Activated T-helper 17 cell treated with anti-CD3 and anti-CD28 coated beads, Interleukin-2, amount 50 U/mL, for 72 hours (primary cell): Measurements from ENCODE around the gene CR1L. TPM values are rescaled to one million over a fixed set of nuclear protein-coding genes. Genes with fewer than 3 reads are reported as not detected.
A peak's percentile ranks its signal among the peaks of the same experiment; 100 is the strongest.
"Not testable (repeated sequence)": the region's sequence is repeated elsewhere in the genome, so short reads cannot be mapped to it uniquely, and the experiment has no call there.

Experiments used
- ATAC-seq: fragments of 150-1000 bp; cut with Tn5 transposase; replicated peaks from 2 replicates; pipeline ENCODE4 v1.10.0; 2021; ENCODE audit warnings: mild to moderate bottlenecking, moderate library complexity
- H3K27ac Mint-ChIP-seq: one replicate; pipeline ENCODE4 v1.8.0; 2022; ENCODE audit warnings: mixed read lengths
- H3K27me3 Mint-ChIP-seq: one replicate; pipeline ENCODE4 v1.8.0; 2022; ENCODE audit warnings: mixed read lengths
- H3K36me3 Mint-ChIP-seq: one replicate; pipeline ENCODE4 v1.8.0; 2022; ENCODE audit warnings: low read depth, mild to moderate bottlenecking, mixed read lengths
- H3K4me1 Mint-ChIP-seq: one replicate; pipeline ENCODE4 v1.8.0; 2022; ENCODE audit warnings: mixed read lengths
- H3K4me3 Mint-ChIP-seq: one replicate; pipeline ENCODE4 v1.8.0; 2022; ENCODE audit warnings: mild to moderate bottlenecking, mixed read lengths
- H3K9me3 Mint-ChIP-seq: one replicate; pipeline ENCODE4 v1.8.0; 2022; ENCODE audit warnings: mixed read lengths
- total RNA-seq, 2 donors: library from RNA; stranded (reverse); gene quantifications; one replicate each; pipeline ENCODE4 v1.2.3, GENCODE V29; 2022

The CR1L gene
- under 1 TPM in 1 of 2 donors, not detected in 1; 0.32 TPM for total RNA-seq

DNA sequence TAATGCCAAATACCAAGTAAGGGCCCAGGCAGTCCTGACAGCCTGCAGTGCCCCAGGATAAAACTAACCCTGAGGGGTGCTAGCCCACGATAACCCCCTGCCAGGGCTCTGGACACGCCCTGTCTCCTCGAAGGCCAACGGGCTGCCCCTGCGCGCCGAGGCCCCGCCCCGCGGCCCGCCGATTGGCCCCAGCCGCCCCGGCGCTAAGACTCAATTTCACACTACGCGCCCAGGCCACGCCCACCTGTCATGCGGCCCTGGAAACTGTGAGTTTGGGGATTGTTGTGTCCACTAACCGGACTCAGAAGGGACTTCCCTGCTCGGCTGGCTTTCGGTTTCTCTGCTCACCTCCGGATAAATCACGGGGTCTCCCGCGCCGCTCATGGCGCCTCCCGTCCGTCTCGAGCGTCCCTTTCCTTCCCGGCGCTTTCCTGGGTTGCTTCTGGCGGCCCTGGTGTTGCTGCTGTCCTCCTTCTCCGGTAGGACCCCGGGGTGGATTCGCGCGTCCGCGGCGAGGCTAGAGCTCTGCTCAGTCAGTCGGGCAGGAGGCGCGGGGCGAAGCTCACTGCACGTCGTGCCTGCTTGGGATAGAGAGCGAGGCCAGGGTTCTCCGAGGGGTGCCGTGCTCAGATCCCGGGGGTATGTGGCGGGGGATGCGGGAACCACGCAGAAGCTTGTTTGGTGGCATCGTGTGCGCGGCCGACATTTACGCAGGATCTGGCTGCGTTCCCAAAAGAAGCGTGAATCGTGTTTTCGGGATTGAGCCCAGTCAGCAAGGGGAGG, at the start of gene CR1L:
CR1L (plus strand) TSS at position 282 of the 783 bp plus-strand sequence; CDS start at position 383, 101 bp downstream.
- peaks cover 5% of the 10 kb centered on the region for H3K4me1 Mint-ChIP-seq
- H3K27me3 Mint-ChIP-seq, result peaks cover 9% of the 10 kb centered on the region
- H3K27ac Mint-ChIP-seq, result no peak within 1 kb of the TSS
- H3K9me3 Mint-ChIP-seq, result no peaks in the 10 kb centered on the region
- H3K36me3 Mint-ChIP-seq, result no peaks in the 10 kb centered on the region
- peak; percentile 99 for ATAC-seq
- peak within 1 kb of the TSS; percentile 79 for H3K4me3 Mint-ChIP-seq

GRCh38 chr1:207603777-207604176, 41.2 kb upstream of the CR1L start:
- Mint-ChIP-seq H3K36me3 (no peaks in the 10 kb centered on the region), H3K27me3 (no peaks in the 10 kb centered on the region), H3K27ac (no peak overlapping the region), H3K9me3 (no peaks in the 10 kb centered on the region), H3K4me1 (no peaks in the 10 kb centered on the region), H3K4me3 (no peak overlapping the region)
- ATAC-seq, result no peak

DNA sequence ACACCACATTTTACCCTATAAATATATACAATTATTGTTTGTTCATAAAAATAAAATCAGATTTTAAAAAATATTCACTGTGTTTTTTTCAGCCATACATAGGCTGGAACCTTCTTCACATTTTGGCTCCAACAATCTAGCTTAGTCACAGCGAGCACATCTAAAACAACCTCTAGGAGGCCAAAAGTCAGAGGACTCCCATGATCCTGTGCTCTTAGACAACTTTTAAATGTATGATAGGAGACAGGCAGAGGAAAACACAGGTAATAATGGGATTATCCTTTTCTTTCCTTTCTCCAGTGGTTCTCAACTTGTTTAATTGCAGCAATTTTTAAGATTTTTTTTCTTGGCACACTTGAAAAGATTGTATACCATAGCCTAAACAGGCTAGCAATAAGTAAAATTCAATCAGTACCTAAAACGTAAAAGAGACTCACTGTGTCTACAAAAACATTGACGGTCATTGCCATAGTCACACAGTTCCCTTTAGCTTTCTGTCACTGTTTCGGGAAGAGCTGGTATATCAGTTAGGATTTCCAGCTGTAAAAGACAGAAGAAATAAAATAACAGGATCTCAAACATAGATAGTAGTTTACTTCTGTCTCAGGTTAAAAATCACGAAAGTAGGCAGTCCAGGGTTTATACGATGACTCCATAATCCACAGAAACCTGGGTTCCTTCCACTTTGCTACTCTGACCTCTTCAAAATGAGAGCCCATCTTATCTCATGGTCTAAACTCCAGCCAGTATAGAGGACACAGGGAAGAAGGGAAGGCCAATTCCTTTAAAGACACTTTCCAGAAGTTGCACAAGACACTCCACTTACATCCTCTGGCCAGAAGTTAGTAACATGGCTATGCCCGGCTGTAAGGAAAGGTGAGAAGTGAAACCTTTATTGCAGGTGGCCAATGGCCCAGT, 39.2 kb upstream of the CR1L start:
- H3K9me3 Mint-ChIP-seq, result no peaks in the 10 kb centered on the region
- no peaks in the 10 kb centered on the region for H3K36me3 Mint-ChIP-seq
- no peaks in the 10 kb centered on the region for H3K27me3 Mint-ChIP-seq
- no peaks in the 10 kb centered on the region for H3K4me1 Mint-ChIP-seq
- ATAC-seq, result no peak
- H3K27ac Mint-ChIP-seq, result no peak overlapping the region
- H3K4me3 Mint-ChIP-seq, result no peak overlapping the region

GRCh38 chr1:207606362-207606755, 38.6 kb upstream of the CR1L start:
- Mint-ChIP-seq H3K27me3 (no peaks in the 10 kb centered on the region), H3K36me3 (no peaks in the 10 kb centered on the region)

GRCh38 chr1:207612762-207613161, 32.2 kb upstream of the CR1L start:
- Mint-ChIP-seq H3K4me1 (no peaks in the 10 kb centered on the region), H3K27me3 (no peaks in the 10 kb centered on the region), H3K4me3 (no peak overlapping the region), H3K27ac (no peak overlapping the region), H3K9me3 (no peaks in the 10 kb centered on the region), H3K36me3 (no peaks in the 10 kb centered on the region)
- ATAC-seq, result no peak

More at GRCh38 chr1:207606362-207606755, 38.6 kb upstream of the CR1L start:
- Mint-ChIP-seq H3K4me1 (no peaks in the 10 kb centered on the region), H3K27ac (no peak overlapping the region), H3K4me3 (no peak overlapping the region), H3K9me3 (no peaks in the 10 kb centered on the region)
- no peak for ATAC-seq

DNA sequence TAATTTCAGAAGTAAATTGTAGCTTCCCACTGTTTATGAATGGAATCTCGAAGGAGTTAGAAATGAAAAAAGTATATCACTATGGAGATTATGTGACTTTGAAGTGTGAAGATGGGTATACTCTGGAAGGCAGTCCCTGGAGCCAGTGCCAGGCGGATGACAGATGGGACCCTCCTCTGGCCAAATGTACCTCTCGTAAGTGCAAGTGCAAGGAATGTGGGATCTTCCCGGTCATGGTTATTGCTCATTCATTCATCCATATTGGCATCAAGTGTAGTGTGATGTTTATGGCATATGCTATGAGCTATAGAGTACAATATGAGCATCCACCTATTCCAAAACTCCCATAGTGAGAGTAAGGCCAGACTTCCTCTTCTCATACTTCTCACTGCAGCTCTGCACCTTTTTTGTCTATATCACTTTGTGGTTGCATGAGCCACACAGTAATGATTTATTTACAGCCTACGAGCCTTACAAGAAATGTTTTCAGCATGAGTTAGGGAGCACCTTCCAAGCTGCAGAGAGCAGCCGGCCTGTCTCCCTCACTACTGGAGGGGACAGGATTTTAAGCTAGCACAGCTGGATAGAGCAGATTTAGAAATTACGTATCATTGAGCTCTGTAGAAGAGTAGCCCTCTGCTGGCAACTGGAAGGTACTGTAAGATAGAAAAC, 24.9 kb upstream of the CR1L start:
- ATAC-seq, result peak; percentile 74
- Mint-ChIP-seq H3K4me1 (no peaks in the 10 kb centered on the region), H3K9me3 (no peaks in the 10 kb centered on the region), H3K27ac (no peak overlapping the region), H3K4me3 (no peak overlapping the region), H3K27me3 (peaks cover 5% of the 10 kb centered on the region), H3K36me3 (no peaks in the 10 kb centered on the region)

- H3K27ac Mint-ChIP-seq, result no peak overlapping the region
- peaks cover 5% of the 10 kb centered on the region for H3K27me3 Mint-ChIP-seq
- H3K9me3 Mint-ChIP-seq, result no peaks in the 10 kb centered on the region
- H3K36me3 Mint-ChIP-seq, result no peaks in the 10 kb centered on the region
- no peak overlapping the region for H3K4me3 Mint-ChIP-seq
- no peak for ATAC-seq
- no peaks in the 10 kb centered on the region for H3K4me1 Mint-ChIP-seq
Observed at GRCh38 chr1:207620543-207620893, 24.4 kb upstream of the CR1L start.

DNA sequence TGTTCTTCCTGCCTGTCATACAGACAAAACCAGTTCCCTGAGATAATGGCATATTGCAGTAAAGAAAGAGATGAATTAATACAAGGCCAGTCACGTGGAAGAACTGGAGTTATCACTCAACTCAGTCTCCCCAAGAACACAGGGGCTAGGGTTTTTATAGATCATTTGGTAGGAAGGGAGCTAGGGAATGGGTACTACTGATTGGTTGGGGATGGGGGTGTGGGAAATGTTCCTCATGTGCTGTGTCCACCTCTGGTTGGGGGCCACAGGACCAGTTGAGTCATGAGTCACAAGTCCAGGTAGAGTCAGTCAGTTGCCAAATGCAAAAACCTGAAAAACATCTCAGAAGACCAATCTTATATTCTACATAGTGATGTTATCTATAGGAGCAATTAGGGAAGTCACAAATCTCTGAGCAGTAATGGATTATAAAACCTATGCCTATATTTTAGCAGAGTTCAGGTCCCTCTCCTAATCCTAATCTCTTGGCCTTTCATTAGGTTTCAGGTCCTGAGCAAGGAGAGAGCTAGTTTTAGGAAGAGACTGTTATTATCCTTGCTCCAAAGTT, 19.3 kb upstream of the CR1L start:
- H3K27me3 Mint-ChIP-seq, H3K9me3 Mint-ChIP-seq, H3K4me3 Mint-ChIP-seq, ATAC-seq, H3K4me1 Mint-ChIP-seq, H3K36me3 Mint-ChIP-seq, H3K27ac Mint-ChIP-seq: not testable (repeated sequence)

DNA sequence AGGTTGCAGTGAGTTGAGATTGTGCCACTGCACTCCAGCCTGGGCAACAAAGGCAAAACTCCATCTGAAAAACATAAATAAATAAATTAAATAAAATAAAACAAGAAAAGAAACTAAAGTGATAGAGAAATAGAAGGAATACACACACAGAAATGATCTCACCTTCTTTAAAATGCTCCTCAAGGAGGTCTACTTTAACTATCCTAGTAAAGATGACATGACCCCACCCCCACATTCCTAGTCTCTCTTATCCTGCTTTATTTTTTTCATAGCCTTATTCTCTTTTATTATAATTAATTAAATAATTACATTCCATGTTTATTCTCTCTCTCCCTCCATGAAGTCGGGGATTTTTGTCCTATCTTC, 18.0 kb upstream of the CR1L start:
- H3K4me3 Mint-ChIP-seq, result no peak overlapping the region
- H3K36me3 Mint-ChIP-seq, result no peaks in the 10 kb centered on the region
- H3K27me3 Mint-ChIP-seq, result no peaks in the 10 kb centered on the region
- ATAC-seq, result no peak
- no peak overlapping the region for H3K27ac Mint-ChIP-seq
- no peaks in the 10 kb centered on the region for H3K9me3 Mint-ChIP-seq
- H3K4me1 Mint-ChIP-seq, result no peaks in the 10 kb centered on the region

- Mint-ChIP-seq H3K27ac (no peak overlapping the region), H3K4me3 (no peak overlapping the region), H3K27me3 (no peaks in the 10 kb centered on the region), H3K36me3 (no peaks in the 10 kb centered on the region), H3K4me1 (no peaks in the 10 kb centered on the region), H3K9me3 (no peaks in the 10 kb centered on the region)
- no peak for ATAC-seq
Observed at GRCh38 chr1:207627496-207627895, 17.4 kb upstream of the CR1L start.

GRCh38 chr1:207628776-207629175, 16.2 kb upstream of the CR1L start:
- Mint-ChIP-seq H3K4me3 (no peak overlapping the region), H3K27me3 (no peaks in the 10 kb centered on the region), H3K9me3 (no peaks in the 10 kb centered on the region), H3K27ac (no peak overlapping the region), H3K4me1 (no peaks in the 10 kb centered on the region), H3K36me3 (no peaks in the 10 kb centered on the region)
- no peak for ATAC-seq

- Mint-ChIP-seq H3K4me1 (no peaks in the 10 kb centered on the region), H3K4me3 (no peak overlapping the region), H3K27me3 (peaks cover 7% of the 10 kb centered on the region), H3K36me3 (no peaks in the 10 kb centered on the region), H3K9me3 (no peaks in the 10 kb centered on the region), H3K27ac (no peak overlapping the region)
- ATAC-seq, result no peak
Observed at GRCh38 chr1:207631137-207631536, 13.8 kb upstream of the CR1L start.

GRCh38 chr1:207633226-207633625, 11.7 kb upstream of the CR1L start:
- Mint-ChIP-seq H3K36me3 (no peaks in the 10 kb centered on the region), H3K9me3 (no peaks in the 10 kb centered on the region), H3K4me3 (no peak overlapping the region), H3K4me1 (no peaks in the 10 kb centered on the region), H3K27ac (no peak overlapping the region), H3K27me3 (peaks cover 11% of the 10 kb centered on the region)
- no peak for ATAC-seq

DNA sequence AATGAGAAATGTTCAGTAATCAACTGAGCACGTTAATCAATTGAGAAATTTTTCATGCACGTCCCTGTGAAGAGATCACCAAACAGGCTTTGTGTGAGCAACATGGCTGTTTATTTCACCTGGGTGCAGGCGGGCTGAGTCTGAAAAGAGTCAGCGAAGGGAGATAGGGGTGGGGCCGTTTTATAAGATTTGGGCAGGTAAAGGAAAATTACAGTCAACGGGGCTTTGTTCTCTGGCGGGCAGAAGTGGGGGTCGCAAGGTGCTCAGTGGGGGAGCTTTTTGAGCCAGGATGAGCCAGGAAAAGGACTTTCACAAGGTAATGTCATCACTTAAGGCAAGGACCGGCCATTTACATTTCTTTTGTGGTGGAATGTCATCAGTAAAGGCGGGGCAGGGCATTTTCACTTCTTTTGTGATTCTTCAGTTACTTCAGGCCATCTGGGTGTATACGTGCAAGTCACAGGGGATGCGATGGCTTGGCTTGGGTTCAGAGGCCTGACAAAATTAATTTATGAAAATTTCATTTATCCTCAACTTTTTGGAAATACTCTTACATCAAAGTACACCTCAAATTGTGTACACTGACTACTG, 11.1 kb upstream of the CR1L start:
- not testable (repeated sequence) for H3K27ac Mint-ChIP-seq, H3K4me1 Mint-ChIP-seq, ATAC-seq, H3K9me3 Mint-ChIP-seq, H3K36me3 Mint-ChIP-seq, H3K4me3 Mint-ChIP-seq
- peaks cover 11% of the 10 kb centered on the region for H3K27me3 Mint-ChIP-seq
